WERI-Rb-1 (cell line): ENCODE data around the gene BTBD18.

Source experiments
- DNase-seq: peaks from one replicate; pipeline ENCODE4 v3.0.0-alpha.2; 2020
- H3K27ac ChIP-seq: fragments of 250-450 bp; sonication (Bioruptor Pico); 2 replicates; pipeline ENCODE4 v1.5.1; 2020; ENCODE audit warnings: mild to moderate bottlenecking, moderate library complexity
- H3K27me3 ChIP-seq: fragments of 250-450 bp; sonication (Bioruptor Pico); 2 replicates; pipeline ENCODE4 v1.5.1; 2021; ENCODE audit warnings: mild to moderate bottlenecking, low read depth, moderate library complexity; ENCODE audit not compliant: insufficient read depth, severe bottlenecking
- H3K36me3 ChIP-seq: fragments of 250-450 bp; sonication (Bioruptor Pico); 2 replicates; pipeline ENCODE4 v1.5.1; 2020; ENCODE audit warnings: mild to moderate bottlenecking, moderate library complexity
- H3K4me3 ChIP-seq: 2 replicates; pipeline ENCODE4 v1.5.1; 2011; ENCODE audit warnings: low read depth, mild to moderate bottlenecking, control low read depth, low read length
- H3K9me3 ChIP-seq: fragments of 250-450 bp; sonication (Bioruptor Pico); 2 replicates; pipeline ENCODE4 v1.5.1; 2021; ENCODE audit warnings: mild to moderate bottlenecking, moderate library complexity; ENCODE audit not compliant: severe bottlenecking
- CTCF ChIP-seq: IDR thresholded peaks from 2 replicates; pipeline ENCODE4 v1.5.1; 2011; ENCODE audit warnings: low read depth, mild to moderate bottlenecking, control low read depth, inconsistent platforms, low read length

BTBD18 gene

GRCh38 chr11:57778318-57779037 is 26.9 kb upstream of the BTBD18 start:
- Histone ChIP-seq H3K27me3 (no peaks in the 10 kb centered on the region), H3K27ac (no peak overlapping the region), H3K4me3 (no peak overlapping the region), H3K9me3 (no peaks in the 10 kb centered on the region), H3K36me3 (no peaks in the 10 kb centered on the region)
- DNase-seq, result no peak
- TF ChIP-seq CTCF, result no peak

GRCh38 chr11:57777969-57778317 is 26.3 kb upstream of the BTBD18 start:
- TF ChIP-seq CTCF, result no peak
- no peak overlapping the region for H3K27ac ChIP-seq
- no peak overlapping the region for H3K4me3 ChIP-seq

GRCh38 chr11:57776577-57777210 is 25.1 kb upstream of the BTBD18 start:
- H3K36me3 ChIP-seq, result no peaks in the 10 kb centered on the region
- no peak for DNase-seq
- H3K27me3 ChIP-seq, result no peaks in the 10 kb centered on the region
- H3K27ac ChIP-seq, result no peak overlapping the region
- H3K4me3 ChIP-seq, result no peak overlapping the region
- H3K9me3 ChIP-seq, result no peaks in the 10 kb centered on the region
- TF ChIP-seq CTCF, result no peak

More at GRCh38 chr11:57777969-57778317, 26.3 kb upstream of the BTBD18 start:
- no peaks in the 10 kb centered on the region for H3K27me3 ChIP-seq
- no peaks in the 10 kb centered on the region for H3K36me3 ChIP-seq
- H3K9me3 ChIP-seq, result no peaks in the 10 kb centered on the region
- DNase-seq, result no peak

- peak; percentile 30 for DNase-seq
- TF ChIP-seq CTCF, result no peak
- no peaks in the 10 kb centered on the region for H3K27me3 ChIP-seq
- no peak overlapping the region for H3K27ac ChIP-seq
- no peaks in the 10 kb centered on the region for H3K9me3 ChIP-seq
- H3K36me3 ChIP-seq, result no peaks in the 10 kb centered on the region
- no peak overlapping the region for H3K4me3 ChIP-seq
These were observed 24.5 kb upstream of the BTBD18 start for GRCh38 chr11:57776031-57776521.

- Histone ChIP-seq H3K4me3 (no peak overlapping the region), H3K27ac (no peak overlapping the region), H3K9me3 (no peaks in the 10 kb centered on the region), H3K36me3 (no peaks in the 10 kb centered on the region), H3K27me3 (no peaks in the 10 kb centered on the region)
- no peak for DNase-seq
- no peak for TF ChIP-seq CTCF
These were observed 23.9 kb upstream of the BTBD18 start for GRCh38 chr11:57775491-57775890.
